ENCODE measurements around the gene USP8.

USP8 gene

DNA sequence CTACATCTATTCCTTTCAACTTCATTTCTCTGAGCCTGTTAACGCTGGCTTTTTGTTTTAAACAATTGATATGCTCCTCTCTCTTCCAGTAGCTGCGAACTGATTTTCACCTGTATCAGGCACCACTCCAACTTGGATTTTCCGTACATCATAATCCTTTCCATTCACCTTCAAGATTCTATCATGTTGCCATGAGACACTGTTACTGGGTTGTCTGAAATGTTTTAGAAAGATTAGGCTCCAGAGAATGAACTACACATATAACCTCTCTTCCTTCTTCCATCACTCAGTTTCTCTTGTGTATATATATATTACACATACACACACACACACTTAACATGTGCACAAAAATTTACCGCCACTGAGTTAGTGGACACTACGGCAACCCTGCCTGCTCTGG lies 122.4 kb downstream of the USP8 start, which contains the start of gene USP50:
USP50 (minus strand) TSS at position 101 of the 400 bp plus-strand sequence. CDS start 141 bp downstream, outside the sequence.
- DNase-seq = no peak

DNA sequence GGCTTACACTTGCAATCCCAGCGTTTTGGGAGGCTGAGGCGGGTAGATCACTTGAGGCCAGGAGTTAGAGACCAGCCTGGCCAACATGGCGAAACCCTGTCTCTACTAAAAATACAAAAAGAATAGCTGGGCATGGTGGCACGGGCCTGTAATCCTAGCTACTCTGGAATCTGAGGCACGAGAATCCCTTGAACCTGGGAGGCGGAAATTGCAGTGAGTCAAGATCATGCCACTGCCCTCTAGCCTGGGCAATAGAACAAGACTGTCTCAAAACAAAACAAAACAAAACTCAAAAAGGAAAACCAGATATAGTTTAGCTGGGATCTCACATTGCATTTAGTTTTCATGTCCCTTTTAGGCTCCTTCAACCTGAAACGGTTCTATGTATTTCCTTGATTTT lies 125.1 kb downstream of the USP8 start:
- DNase-seq = no peak

GRCh38 chr15:50552238-50552637 lies 128.0 kb downstream of the USP8 start:
- DNase-seq = no peak

GRCh38 chr15:50556642-50557371 lies 132.6 kb downstream of the USP8 start:
- DNase-seq = no peak

DNA sequence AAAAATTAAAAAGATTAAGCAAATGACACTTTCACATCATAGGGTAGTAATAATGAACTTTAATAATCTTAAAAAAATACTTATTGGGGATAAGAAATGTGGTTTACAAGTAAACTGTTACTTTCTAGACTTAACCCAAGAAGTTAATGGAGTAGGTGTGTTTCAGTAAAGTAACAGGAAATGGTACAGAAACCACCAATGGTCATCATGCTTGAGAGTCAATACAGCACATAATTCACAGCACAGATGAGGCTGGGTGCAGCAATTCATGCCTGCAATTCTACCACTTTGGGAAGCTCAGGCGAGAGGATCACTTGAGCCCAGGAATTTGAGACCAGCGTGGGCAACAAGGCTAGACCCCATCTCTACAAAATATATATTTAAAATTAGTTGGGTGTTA lies 133.8 kb downstream of the USP8 start:
- no peak for DNase-seq

DNA sequence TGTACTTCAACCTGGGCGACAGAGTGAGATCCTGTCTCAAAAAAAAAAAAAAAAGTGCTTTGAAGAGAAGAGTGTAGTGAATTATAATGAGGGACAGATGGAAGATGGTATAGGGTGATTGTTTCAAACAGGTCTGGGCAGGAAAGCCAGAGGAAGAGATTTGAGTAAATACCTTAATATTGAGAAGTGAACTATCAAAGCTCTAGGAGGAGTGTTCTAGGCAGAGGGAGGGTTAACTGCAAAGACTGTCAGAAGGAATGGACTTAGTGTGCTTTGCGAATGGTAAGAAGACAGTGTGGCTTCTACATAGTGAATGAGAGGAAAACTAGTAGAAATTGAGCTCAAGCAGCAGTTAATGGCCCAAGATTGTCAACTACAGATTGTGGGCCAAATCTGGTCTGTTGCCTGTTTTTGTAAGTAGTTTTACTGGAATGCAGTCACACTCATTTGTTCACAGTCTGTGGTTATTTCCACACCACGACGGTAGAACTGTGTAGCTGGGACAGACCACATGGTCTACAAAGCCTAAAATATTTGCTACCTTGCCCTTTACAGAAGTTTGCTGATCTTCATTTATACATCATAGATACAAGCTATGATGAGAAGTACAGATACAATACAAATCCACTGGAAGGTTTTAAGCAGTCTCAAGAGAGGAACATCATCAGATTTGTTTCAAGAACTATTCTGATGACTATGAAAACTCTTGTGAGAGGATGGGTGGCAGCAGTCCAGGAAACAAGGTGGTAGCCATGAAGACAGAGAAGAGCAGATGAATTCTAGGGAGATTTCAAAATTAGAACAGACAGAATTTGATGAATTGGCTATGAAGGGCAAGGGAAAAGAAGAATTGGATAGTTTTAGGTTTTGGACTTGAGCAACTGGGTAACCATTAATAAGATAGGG lies 138.8 kb downstream of the USP8 start:
- DNase-seq = no peak

DNA sequence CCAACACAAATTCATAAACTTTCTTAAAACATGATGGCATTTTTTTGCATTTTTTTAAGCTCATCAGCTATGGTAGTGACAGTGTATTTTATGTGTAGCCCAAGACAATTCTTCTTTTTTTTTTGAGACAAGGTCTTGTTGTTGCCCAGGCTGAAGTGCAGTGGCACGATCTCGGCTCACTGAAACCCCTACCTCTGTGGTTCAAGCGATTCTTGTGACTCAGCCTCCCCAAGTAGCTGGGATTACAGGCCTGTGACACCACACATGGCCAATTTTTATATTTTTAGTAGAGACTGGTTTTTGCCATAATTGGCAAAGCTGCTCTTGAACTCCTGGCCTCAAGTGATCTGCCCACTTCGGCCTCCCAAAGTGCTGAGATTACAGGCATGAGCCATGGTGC lies 139.6 kb downstream of the USP8 start:
- DNase-seq = no peak

Data from DMS79 (cell line).